WTC11 (cell line): Measurements from ENCODE around the gene CLDN25. TPM values are rescaled to one million over a fixed set of nuclear protein-coding genes. Genes with fewer than 3 reads are reported as not detected.

Experiments used
- ATAC-seq: fragments of 200-7000 bp; cut with Tn5 transposase; 2 replicates; pipeline ENCODE4 v1.10.0; 2021; ENCODE audit warnings: mild to moderate bottlenecking, moderate library complexity
- CTCF ChIA-PET: fragments of 300-600 bp; sonication (Branson Sonifier 250); formaldehyde crosslinking; loops from one replicate; lab custom pipeline; 2021; ENCODE audit warnings: antibody characterized with exemption; lab: Charles Lee
- POLR2A ChIA-PET: fragments of 350-600 bp; sonication (Branson Sonifier 250); formaldehyde crosslinking; loops from one replicate; lab custom pipeline; 2021; ENCODE audit warnings: antibody characterized with exemption; lab: Charles Lee
- DNase-seq: peaks from one replicate; pipeline ENCODE4 v3.0.0; 2021; ENCODE audit warnings: low spot score
- H3K27ac Mint-ChIP-seq: 2 replicates; pipeline ENCODE4 v1.8.0; 2021; ENCODE audit warnings: mixed read lengths
- H3K27me3 Mint-ChIP-seq: 2 replicates; pipeline ENCODE4 v1.8.0; 2021; ENCODE audit warnings: low read depth, mild to moderate bottlenecking, moderate library complexity, mixed read lengths
- H3K36me3 Mint-ChIP-seq: 2 replicates; pipeline ENCODE4 v1.8.0; 2021; ENCODE audit warnings: mixed read lengths
- H3K4me1 Mint-ChIP-seq: 2 replicates; pipeline ENCODE4 v1.8.0; 2022; ENCODE audit warnings: mixed read lengths
- H3K4me3 Mint-ChIP-seq: 2 replicates; pipeline ENCODE4 v1.8.0; 2021; ENCODE audit warnings: mild to moderate bottlenecking, moderate library complexity, mixed read lengths
- H3K9me3 Mint-ChIP-seq: 2 replicates; pipeline ENCODE4 v1.8.0; 2021; ENCODE audit warnings: mixed read lengths
- GTF2I ChIP-seq: fragments of 250-450 bp; sonication (Bioruptor Pico); conservative IDR thresholded peaks from 2 replicates; pipeline ENCODE4 v1.4.0; 2021; ENCODE audit warnings: mild to moderate bottlenecking
- KAT7 ChIP-seq: sonication (generic); formaldehyde crosslinking; IDR thresholded peaks from 2 replicates; pipeline ENCODE4 v1.8.1; 2023; ENCODE audit warnings: missing genetic modification reagents, mild to moderate bottlenecking, borderline replicate concordance
- RELA ChIP-seq: sonication (generic); formaldehyde crosslinking; IDR thresholded peaks from 2 replicates; pipeline ENCODE4 v1.8.1; 2022; ENCODE audit warnings: missing genetic modification reagents, mild to moderate bottlenecking, borderline replicate concordance
- SOX15 ChIP-seq: fragments of 250-450 bp; sonication (Bioruptor Pico); IDR thresholded peaks from 2 replicates; pipeline ENCODE4 v1.9.0; 2021; ENCODE audit warnings: mild to moderate bottlenecking
- TCF7 ChIP-seq: sonication (generic); formaldehyde crosslinking; IDR thresholded peaks from 2 replicates; pipeline ENCODE4 v1.8.0; 2022; ENCODE audit warnings: mild to moderate bottlenecking, low read depth, missing genetic modification reagents, moderate library complexity
- TP53 ChIP-seq: sonication (generic); formaldehyde crosslinking; IDR thresholded peaks from 2 replicates; pipeline ENCODE4 v1.8.1; 2023; ENCODE audit warnings: mild to moderate bottlenecking, missing genetic modification reagents
- ZNF138 ChIP-seq: sonication (generic); formaldehyde crosslinking; conservative IDR thresholded peaks from 2 replicates; pipeline ENCODE4 v1.8.1; 2022; ENCODE audit warnings: mild to moderate bottlenecking, moderate library complexity, missing genetic modification reagents
- total RNA-seq: library from RNA; stranded (reverse); gene quantifications from 3 replicates; pipeline ENCODE4 v1.2.3, GENCODE V29; 2021
- TF ChIP-seq, protein P1 (sequence below): sonication (generic); formaldehyde crosslinking; IDR thresholded peaks from 2 replicates; pipeline ENCODE4 v1.8.1; 2022; ENCODE audit warnings: low read depth, missing genetic modification reagents, borderline replicate concordance
- TF ChIP-seq, protein P2 (sequence below): fragments of 250-450 bp; sonication (Bioruptor Pico); IDR thresholded peaks from 2 replicates; pipeline ENCODE4 v1.9.0; 2021; ENCODE audit warnings: moderate library complexity, mild to moderate bottlenecking, inconsistent platforms, borderline replicate concordance
- TF ChIP-seq, protein P3 (sequence below): sonication (generic); formaldehyde crosslinking; IDR thresholded peaks from 2 replicates; pipeline ENCODE4 v1.8.1; 2023; ENCODE audit warnings: mild to moderate bottlenecking, moderate library complexity, missing genetic modification reagents
- TF ChIP-seq, protein P4 (sequence below): sonication (generic); formaldehyde crosslinking; IDR thresholded peaks from 2 replicates; pipeline ENCODE4 v1.8.0; 2022; ENCODE audit warnings: mild to moderate bottlenecking, missing genetic modification reagents
- TF ChIP-seq, protein P5 (sequence below): sonication (generic); formaldehyde crosslinking; conservative IDR thresholded peaks from 2 replicates; pipeline ENCODE4 v1.8.1; 2023; ENCODE audit warnings: mild to moderate bottlenecking, low read depth, missing genetic modification reagents, moderate library complexity
- TF ChIP-seq, protein P6 (sequence below): sonication (generic); formaldehyde crosslinking; IDR thresholded peaks from 2 replicates; pipeline ENCODE4 v1.8.1; 2023; ENCODE audit warnings: mild to moderate bottlenecking, missing genetic modification reagents
- TF ChIP-seq, protein P7 (sequence below): sonication (generic); formaldehyde crosslinking; IDR thresholded peaks from 2 replicates; pipeline ENCODE4 v1.8.0; 2022; ENCODE audit warnings: mild to moderate bottlenecking, missing genetic modification reagents
- TF ChIP-seq, protein P8 (sequence below): sonication (generic); formaldehyde crosslinking; IDR thresholded peaks from 2 replicates; pipeline ENCODE4 v1.8.0; 2022; ENCODE audit warnings: mild to moderate bottlenecking, missing genetic modification reagents

Gene CLDN25
- total RNA-seq, 1 experiment from 2014 or later = not detected

DNA sequence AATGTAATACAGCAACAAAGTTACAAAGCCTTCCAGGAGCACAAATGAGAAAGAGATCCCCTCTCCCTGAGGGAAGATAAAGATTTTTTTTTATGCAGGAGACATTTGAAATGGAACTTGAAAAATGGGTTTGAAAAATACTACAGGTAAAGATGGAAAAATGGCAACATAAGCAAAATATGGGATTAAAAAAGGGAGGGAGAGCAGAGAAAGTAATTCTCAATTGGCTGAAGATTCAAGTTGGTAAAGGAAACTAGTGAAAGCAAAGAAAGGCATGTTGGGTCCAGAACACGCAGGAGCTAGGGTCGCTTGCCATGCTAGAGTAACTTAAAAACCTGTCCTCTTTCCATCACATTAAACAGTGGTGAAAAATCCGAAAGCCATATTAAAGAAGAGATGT, 7.6 kb upstream of the CLDN25 start (continued):
- TF ChIP-seq, protein P1, sequence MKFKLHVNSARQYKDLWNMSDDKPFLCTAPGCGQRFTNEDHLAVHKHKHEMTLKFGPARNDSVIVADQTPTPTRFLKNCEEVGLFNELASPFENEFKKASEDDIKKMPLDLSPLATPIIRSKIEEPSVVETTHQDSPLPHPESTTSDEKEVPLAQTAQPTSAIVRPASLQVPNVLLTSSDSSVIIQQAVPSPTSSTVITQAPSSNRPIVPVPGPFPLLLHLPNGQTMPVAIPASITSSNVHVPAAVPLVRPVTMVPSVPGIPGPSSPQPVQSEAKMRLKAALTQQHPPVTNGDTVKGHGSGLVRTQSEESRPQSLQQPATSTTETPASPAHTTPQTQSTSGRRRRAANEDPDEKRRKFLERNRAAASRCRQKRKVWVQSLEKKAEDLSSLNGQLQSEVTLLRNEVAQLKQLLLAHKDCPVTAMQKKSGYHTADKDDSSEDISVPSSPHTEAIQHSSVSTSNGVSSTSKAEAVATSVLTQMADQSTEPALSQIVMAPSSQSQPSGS (CRISPR knock-in tag) = no peak
- TF ChIP-seq TP53 (CRISPR knock-in tag) (no peak), RELA (CRISPR knock-in tag) (no peak), GTF2I (CRISPR knock-in tag) (no peak), ZNF138 (no peak), SOX15 (no peak), TCF7 (CRISPR knock-in tag) (no peak), KAT7 (CRISPR knock-in tag) (no peak)
- TF ChIP-seq, protein P2, sequence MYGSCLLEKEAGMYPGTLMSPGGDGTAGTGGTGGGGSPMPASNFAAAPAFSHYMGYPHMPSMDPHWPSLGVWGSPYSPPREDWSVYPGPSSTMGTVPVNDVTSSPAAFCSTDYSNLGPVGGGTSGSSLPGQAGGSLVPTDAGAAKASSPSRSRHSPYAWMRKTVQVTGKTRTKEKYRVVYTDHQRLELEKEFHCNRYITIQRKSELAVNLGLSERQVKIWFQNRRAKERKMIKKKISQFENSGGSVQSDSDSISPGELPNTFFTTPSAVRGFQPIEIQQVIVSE (CRISPR knock-in tag) = no peak
- TF ChIP-seq, protein P3, sequence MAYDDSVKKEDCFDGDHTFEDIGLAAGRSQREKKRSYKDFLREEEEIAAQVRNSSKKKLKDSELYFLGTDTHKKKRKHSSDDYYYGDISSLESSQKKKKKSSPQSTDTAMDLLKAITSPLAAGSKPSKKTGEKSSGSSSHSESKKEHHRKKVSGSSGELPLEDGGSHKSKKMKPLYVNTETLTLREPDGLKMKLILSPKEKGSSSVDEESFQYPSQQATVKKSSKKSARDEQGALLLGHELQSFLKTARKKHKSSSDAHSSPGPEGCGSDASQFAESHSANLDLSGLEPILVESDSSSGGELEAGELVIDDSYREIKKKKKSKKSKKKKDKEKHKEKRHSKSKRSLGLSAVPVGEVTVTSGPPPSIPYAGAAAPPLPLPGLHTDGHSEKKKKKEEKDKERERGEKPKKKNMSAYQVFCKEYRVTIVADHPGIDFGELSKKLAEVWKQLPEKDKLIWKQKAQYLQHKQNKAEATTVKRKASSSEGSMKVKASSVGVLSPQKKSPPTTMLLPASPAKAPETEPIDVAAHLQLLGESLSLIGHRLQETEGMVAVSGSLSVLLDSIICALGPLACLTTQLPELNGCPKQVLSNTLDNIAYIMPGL (CRISPR knock-in tag) = no peak
- TF ChIP-seq, protein P4, sequence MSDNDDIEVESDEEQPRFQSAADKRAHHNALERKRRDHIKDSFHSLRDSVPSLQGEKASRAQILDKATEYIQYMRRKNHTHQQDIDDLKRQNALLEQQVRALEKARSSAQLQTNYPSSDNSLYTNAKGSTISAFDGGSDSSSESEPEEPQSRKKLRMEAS (CRISPR knock-in tag) = no peak
- TF ChIP-seq, protein P5, sequence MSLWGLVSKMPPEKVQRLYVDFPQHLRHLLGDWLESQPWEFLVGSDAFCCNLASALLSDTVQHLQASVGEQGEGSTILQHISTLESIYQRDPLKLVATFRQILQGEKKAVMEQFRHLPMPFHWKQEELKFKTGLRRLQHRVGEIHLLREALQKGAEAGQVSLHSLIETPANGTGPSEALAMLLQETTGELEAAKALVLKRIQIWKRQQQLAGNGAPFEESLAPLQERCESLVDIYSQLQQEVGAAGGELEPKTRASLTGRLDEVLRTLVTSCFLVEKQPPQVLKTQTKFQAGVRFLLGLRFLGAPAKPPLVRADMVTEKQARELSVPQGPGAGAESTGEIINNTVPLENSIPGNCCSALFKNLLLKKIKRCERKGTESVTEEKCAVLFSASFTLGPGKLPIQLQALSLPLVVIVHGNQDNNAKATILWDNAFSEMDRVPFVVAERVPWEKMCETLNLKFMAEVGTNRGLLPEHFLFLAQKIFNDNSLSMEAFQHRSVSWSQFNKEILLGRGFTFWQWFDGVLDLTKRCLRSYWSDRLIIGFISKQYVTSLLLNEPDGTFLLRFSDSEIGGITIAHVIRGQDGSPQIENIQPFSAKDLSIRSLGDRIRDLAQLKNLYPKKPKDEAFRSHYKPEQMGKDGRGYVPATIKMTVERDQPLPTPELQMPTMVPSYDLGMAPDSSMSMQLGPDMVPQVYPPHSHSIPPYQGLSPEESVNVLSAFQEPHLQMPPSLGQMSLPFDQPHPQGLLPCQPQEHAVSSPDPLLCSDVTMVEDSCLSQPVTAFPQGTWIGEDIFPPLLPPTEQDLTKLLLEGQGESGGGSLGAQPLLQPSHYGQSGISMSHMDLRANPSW = no peak
- TF ChIP-seq, protein P6, sequence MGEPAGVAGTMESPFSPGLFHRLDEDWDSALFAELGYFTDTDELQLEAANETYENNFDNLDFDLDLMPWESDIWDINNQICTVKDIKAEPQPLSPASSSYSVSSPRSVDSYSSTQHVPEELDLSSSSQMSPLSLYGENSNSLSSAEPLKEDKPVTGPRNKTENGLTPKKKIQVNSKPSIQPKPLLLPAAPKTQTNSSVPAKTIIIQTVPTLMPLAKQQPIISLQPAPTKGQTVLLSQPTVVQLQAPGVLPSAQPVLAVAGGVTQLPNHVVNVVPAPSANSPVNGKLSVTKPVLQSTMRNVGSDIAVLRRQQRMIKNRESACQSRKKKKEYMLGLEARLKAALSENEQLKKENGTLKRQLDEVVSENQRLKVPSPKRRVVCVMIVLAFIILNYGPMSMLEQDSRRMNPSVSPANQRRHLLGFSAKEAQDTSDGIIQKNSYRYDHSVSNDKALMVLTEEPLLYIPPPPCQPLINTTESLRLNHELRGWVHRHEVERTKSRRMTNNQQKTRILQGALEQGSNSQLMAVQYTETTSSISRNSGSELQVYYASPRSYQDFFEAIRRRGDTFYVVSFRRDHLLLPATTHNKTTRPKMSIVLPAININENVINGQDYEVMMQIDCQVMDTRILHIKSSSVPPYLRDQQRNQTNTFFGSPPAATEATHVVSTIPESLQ (CRISPR knock-in tag) = no peak

DNA sequence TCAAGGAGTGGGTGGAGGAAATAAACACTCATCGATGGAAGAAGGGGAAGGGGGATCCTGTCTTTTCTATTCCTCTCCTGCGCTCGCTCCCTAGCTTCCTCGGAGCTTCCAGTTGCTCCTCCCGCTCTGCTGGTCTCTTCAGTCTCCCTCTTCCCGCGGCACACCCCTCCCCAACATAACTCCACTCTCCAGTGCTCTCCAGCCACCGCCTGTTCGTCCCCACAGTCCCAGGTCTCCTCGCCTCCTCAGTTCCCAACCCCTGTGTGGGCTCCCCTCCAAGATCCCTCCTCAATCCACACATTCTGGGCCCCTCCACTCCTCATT, 6.5 kb upstream of the CLDN25 start:
- Mint-ChIP-seq H3K27me3 (peaks cover 15% of the 10 kb centered on the region), H3K36me3 (peaks cover 11% of the 10 kb centered on the region), H3K4me1 (peaks cover 10% of the 10 kb centered on the region), H3K4me3 (peak overlapping the region; percentile 100), H3K27ac (peak overlapping the region; percentile 90), H3K9me3 (no peaks in the 10 kb centered on the region)
- TF ChIP-seq, protein P7, sequence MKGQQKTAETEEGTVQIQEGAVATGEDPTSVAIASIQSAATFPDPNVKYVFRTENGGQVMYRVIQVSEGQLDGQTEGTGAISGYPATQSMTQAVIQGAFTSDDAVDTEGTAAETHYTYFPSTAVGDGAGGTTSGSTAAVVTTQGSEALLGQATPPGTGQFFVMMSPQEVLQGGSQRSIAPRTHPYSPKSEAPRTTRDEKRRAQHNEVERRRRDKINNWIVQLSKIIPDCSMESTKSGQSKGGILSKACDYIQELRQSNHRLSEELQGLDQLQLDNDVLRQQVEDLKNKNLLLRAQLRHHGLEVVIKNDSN (CRISPR knock-in tag) = 0 out of 2 replicates have a peak, but pooled peaks have one; percentile 13
- TF ChIP-seq, protein P8, sequence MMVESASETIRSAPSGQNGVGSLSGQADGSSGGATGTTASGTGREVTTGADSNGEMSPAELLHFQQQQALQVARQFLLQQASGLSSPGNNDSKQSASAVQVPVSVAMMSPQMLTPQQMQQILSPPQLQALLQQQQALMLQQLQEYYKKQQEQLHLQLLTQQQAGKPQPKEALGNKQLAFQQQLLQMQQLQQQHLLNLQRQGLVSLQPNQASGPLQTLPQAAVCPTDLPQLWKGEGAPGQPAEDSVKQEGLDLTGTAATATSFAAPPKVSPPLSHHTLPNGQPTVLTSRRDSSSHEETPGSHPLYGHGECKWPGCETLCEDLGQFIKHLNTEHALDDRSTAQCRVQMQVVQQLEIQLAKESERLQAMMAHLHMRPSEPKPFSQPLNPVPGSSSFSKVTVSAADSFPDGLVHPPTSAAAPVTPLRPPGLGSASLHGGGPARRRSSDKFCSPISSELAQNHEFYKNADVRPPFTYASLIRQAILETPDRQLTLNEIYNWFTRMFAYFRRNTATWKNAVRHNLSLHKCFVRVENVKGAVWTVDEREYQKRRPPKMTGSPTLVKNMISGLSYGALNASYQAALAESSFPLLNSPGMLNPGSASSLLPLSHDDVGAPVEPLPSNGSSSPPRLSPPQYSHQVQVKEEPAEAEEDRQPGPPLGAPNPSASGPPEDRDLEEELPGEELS (CRISPR knock-in tag) = no peak
- DNase-seq (peak; percentile 23), ATAC-seq (peak; percentile 67)
- CTCF ChIA-PET = interaction anchor here (0.6 to 2.2 kb wide), 27 partner anchors 8 to 477 kb away, joined by 3 to 11 read pairs (median 4); partner anchors contain the start of gene HTR3A
- POLR2A ChIA-PET = no interaction called here
